A673 (cell line): ENCODE data around the gene SYTL1. TPM values are rescaled to one million over a fixed set of nuclear protein-coding genes. Genes with fewer than 3 reads are reported as not detected.

Experiments
- BruUV-seq: library from RNA; stranded (reverse); fragments of 400-500 nt; replicated peaks from 2 replicates; lab custom pipeline; 2021; lab: Mats Ljungman, UMichigan
- CTCF ChIA-PET: fragments of 300-600 bp; sonication (Branson Sonifier 250); formaldehyde crosslinking; loops from one replicate; lab custom pipeline; 2022; ENCODE audit warnings: antibody characterized with exemption; lab: Charles Lee
- POLR2A ChIA-PET: fragments of 300-600 bp; sonication (Branson Sonifier 250); formaldehyde crosslinking; loops from one replicate; lab custom pipeline; 2022; ENCODE audit warnings: antibody characterized with exemption; ENCODE audit not compliant: low non-redundant PET; lab: Charles Lee
- DNase-seq: peaks from one replicate; pipeline ENCODE4 v3.0.0-alpha.2; 2015; ENCODE audit warnings: low spot score
- H3K27ac ChIP-seq: fragments of 200-600 bp; sonication (generic); 2 replicates; pipeline ENCODE4 v1.5.1; 2016; ENCODE audit warnings: mixed run types, low read depth, mild to moderate bottlenecking, mixed read lengths, antibody characterized with exemption, low read length; ENCODE audit not compliant: poor library complexity, severe bottlenecking
- H3K27me3 ChIP-seq: fragments of 200-600 bp; sonication (generic); replicated peaks from 2 replicates; pipeline ENCODE4 v1.6.1; 2017; ENCODE audit warnings: mixed run types, low read depth, mild to moderate bottlenecking, mixed read lengths, antibody characterized with exemption, low read length; ENCODE audit not compliant: insufficient read depth, poor library complexity
- H3K36me3 ChIP-seq: fragments of 200-600 bp; sonication (generic); 2 replicates; pipeline ENCODE4 v1.6.1; 2016; ENCODE audit warnings: mixed run types, mild to moderate bottlenecking, mixed read lengths, antibody characterized with exemption, low read length; ENCODE audit not compliant: insufficient read depth, poor library complexity, severe bottlenecking
- H3K4me1 ChIP-seq: fragments of 200-600 bp; sonication (generic); 2 replicates; pipeline ENCODE4 v1.6.1; 2017; ENCODE audit warnings: mixed run types, mild to moderate bottlenecking, mixed read lengths, antibody characterized with exemption, low read length; ENCODE audit not compliant: insufficient read depth, poor library complexity, severe bottlenecking
- H3K4me3 ChIP-seq: fragments of 200-600 bp; sonication (generic); 2 replicates; pipeline ENCODE4 v1.5.1; 2016; ENCODE audit warnings: low read depth, mixed run types, mild to moderate bottlenecking, mixed read lengths, low read length; ENCODE audit not compliant: poor library complexity, severe bottlenecking
- H3K9me3 ChIP-seq: fragments of 200-600 bp; sonication (generic); 2 replicates; pipeline ENCODE4 v1.6.1; 2016; ENCODE audit warnings: mixed run types, low read depth, mild to moderate bottlenecking, mixed read lengths, antibody characterized with exemption, low read length; ENCODE audit not compliant: poor library complexity, severe bottlenecking
- EZH2 ChIP-seq: fragments of 200-600 bp; sonication (generic); IDR thresholded peaks from 2 replicates; pipeline ENCODE4 v1.6.1; 2017; ENCODE audit warnings: borderline replicate concordance, low read depth, mild to moderate bottlenecking, mixed read lengths, antibody characterized with exemption, low read length; ENCODE audit not compliant: poor library complexity, severe bottlenecking
- intact Hi-C: fragments of 100-400 bp; cut with micrococcal nuclease; formaldehyde crosslinking; loops from one replicate; pipeline ENCODE4 v1.10.0; 2022; ENCODE audit not compliant: unreplicated experiment
- total RNA-seq: library from RNA; stranded (reverse); gene quantifications from 2 replicates; pipeline ENCODE4 v1.2.3, GENCODE V29; 2021
- TF ChIP-seq, protein P1 (sequence below): fragments of 300-800, 200-600 bp; sonication (generic); conservative IDR thresholded peaks from 2 replicates; pipeline ENCODE4 v1.5.1; 2017; ENCODE audit warnings: low read depth, mild to moderate bottlenecking, antibody characterized with exemption, low read length, moderate library complexity, mixed read lengths

The SYTL1 gene
- total RNA-seq, 1 experiment from 2014 or later: 2.1 TPM

DNA sequence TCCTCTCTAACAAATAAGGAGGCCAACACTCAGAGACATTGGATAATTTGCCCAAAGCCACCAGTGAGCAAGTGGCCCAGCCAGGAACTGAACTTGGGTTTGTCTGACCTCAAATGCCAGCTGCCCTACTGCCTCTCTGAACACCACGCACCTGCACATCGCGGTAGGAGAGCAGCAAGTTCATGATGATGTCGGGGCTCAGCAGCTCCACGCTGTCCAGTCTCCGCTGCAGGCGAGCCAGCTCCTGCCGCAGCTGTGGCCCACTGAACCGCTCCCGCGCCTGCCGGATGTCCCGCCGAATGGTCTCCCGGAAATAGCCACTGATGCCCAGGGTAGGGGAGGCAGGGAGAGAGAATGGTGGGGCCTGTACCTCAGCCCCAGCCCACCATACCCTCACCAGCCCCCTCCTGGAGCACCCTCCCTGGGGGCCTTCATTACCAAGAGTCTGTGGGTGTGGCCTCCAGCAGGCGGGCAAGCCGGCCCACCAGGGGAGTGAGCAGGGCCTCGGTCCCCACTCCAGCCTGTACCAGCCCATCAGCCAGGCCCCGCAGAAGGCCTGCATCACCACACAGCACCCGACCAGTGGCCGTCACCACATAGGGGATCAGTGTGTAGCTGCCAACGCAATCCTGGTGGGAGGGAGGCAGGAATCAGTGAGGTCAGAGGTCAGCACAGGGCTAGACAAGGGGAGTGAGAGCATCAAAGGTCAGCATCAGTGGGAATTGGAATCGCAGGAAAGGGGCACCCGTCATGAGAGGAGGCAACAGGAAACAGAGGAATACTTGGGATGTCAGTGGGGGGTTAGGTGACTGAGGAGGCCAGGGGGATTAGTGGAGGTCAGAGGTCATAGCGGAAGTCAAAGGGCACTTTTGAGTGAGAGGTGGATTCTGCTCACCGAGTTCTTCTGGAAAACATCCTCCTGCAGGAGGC lies 22.2 kb downstream of the SYTL1 start:
- no peaks in the 10 kb centered on the region for H3K9me3 ChIP-seq
- no peak overlapping the region for H3K4me3 ChIP-seq
- no peaks in the 10 kb centered on the region for H3K36me3 ChIP-seq
- H3K27ac ChIP-seq: no peak overlapping the region
- ChIA-PET POLR2A (no interaction called here), CTCF (no interaction called here)
- H3K4me1 ChIP-seq: peaks cover 10% of the 10 kb centered on the region
- intact Hi-C loops: no loop called here
- TF ChIP-seq, protein P1, sequence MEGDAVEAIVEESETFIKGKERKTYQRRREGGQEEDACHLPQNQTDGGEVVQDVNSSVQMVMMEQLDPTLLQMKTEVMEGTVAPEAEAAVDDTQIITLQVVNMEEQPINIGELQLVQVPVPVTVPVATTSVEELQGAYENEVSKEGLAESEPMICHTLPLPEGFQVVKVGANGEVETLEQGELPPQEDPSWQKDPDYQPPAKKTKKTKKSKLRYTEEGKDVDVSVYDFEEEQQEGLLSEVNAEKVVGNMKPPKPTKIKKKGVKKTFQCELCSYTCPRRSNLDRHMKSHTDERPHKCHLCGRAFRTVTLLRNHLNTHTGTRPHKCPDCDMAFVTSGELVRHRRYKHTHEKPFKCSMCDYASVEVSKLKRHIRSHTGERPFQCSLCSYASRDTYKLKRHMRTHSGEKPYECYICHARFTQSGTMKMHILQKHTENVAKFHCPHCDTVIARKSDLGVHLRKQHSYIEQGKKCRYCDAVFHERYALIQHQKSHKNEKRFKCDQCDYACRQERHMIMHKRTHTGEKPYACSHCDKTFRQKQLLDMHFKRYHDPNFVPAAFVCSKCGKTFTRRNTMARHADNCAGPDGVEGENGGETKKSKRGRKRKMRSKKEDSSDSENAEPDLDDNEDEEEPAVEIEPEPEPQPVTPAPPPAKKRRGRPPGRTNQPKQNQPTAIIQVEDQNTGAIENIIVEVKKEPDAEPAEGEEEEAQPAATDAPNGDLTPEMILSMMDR: no peak
- TF ChIP-seq EZH2: no peak
- no peaks in the 10 kb centered on the region for H3K27me3 ChIP-seq
- BruUV-seq: no TSS peak
- no peak for DNase-seq

GRCh38 chr1:27364696-27365371 lies 23.0 kb downstream of the SYTL1 start:
- POLR2A ChIA-PET: no interaction called here
- no TSS peak for BruUV-seq
- H3K9me3 ChIP-seq: no peaks in the 10 kb centered on the region
- no peak overlapping the region for H3K27ac ChIP-seq
- H3K36me3 ChIP-seq: no peaks in the 10 kb centered on the region
- no peaks in the 10 kb centered on the region for H3K27me3 ChIP-seq
- intact Hi-C loops: no loop called here
- peaks cover 10% of the 10 kb centered on the region for H3K4me1 ChIP-seq
- CTCF ChIA-PET: interaction anchor here (1.1 to 1.7 kb wide), 5 partner anchors 7 to 305 kb away, joined by 3 to 11 read pairs (median 5); no protein-coding TSS in a partner anchor
- peak overlapping the region; percentile 59 for H3K4me3 ChIP-seq
- TF ChIP-seq EZH2: no peak
- TF ChIP-seq, protein P1: no peak
- no peak for DNase-seq

GRCh38 chr1:27365372-27366112 lies 23.7 kb downstream of the SYTL1 start:
- no peak for TF ChIP-seq EZH2
- intact Hi-C loops: no loop called here
- ChIA-PET POLR2A (no interaction called here), CTCF (interaction anchor here (0.5 to 1.7 kb wide), 8 partner anchors 8 to 304 kb away, joined by 3 to 11 read pairs (median 4); no protein-coding TSS in a partner anchor)
- peak overlapping the region; percentile 8 for H3K27ac ChIP-seq
- H3K9me3 ChIP-seq: no peaks in the 10 kb centered on the region
- H3K4me3 ChIP-seq: peak overlapping the region; percentile 59
- no peaks in the 10 kb centered on the region for H3K27me3 ChIP-seq
- DNase-seq: peak; percentile 87
- BruUV-seq: no TSS peak
- no peaks in the 10 kb centered on the region for H3K36me3 ChIP-seq
- peaks cover 10% of the 10 kb centered on the region for H3K4me1 ChIP-seq
